Epithelial cell of esophagus (primary cell): ENCODE data around the gene PDLIM4.
A peak's percentile ranks its signal among the peaks of the same experiment; 100 is the strongest.

Experiments
- DNase-seq: peaks from one replicate; pipeline ENCODE4 v3.0.0; 2010; ENCODE audit warnings: low read depth
- H3K4me3 ChIP-seq: 2 replicates; pipeline ENCODE4 v1.5.1; 2011; ENCODE audit warnings: mild to moderate bottlenecking, low read length, control low read depth
- TF ChIP-seq, protein P1 (sequence below): IDR thresholded peaks from 2 replicates; pipeline ENCODE4 v1.5.1; 2011; ENCODE audit warnings: low read depth, mild to moderate bottlenecking, low read length, control low read depth, inconsistent platforms; ENCODE audit not compliant: insufficient read depth; ENCODE audit errors: missing control alignments

The PDLIM4 gene

GRCh38 chr5:132258102-132259068 is 889 bp downstream of the PDLIM4 start:
- TF ChIP-seq, protein P1, sequence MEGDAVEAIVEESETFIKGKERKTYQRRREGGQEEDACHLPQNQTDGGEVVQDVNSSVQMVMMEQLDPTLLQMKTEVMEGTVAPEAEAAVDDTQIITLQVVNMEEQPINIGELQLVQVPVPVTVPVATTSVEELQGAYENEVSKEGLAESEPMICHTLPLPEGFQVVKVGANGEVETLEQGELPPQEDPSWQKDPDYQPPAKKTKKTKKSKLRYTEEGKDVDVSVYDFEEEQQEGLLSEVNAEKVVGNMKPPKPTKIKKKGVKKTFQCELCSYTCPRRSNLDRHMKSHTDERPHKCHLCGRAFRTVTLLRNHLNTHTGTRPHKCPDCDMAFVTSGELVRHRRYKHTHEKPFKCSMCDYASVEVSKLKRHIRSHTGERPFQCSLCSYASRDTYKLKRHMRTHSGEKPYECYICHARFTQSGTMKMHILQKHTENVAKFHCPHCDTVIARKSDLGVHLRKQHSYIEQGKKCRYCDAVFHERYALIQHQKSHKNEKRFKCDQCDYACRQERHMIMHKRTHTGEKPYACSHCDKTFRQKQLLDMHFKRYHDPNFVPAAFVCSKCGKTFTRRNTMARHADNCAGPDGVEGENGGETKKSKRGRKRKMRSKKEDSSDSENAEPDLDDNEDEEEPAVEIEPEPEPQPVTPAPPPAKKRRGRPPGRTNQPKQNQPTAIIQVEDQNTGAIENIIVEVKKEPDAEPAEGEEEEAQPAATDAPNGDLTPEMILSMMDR: no peak
- DNase-seq: peak; percentile 53
- peak overlapping the region; percentile 73 for H3K4me3 ChIP-seq

- peak; percentile 80 for DNase-seq
- TF ChIP-seq, protein P1: no peak
- peak overlapping the region; percentile 73 for H3K4me3 ChIP-seq
These were observed 1.8 kb downstream of the PDLIM4 start for GRCh38 chr5:132259069-132259851.

DNA sequence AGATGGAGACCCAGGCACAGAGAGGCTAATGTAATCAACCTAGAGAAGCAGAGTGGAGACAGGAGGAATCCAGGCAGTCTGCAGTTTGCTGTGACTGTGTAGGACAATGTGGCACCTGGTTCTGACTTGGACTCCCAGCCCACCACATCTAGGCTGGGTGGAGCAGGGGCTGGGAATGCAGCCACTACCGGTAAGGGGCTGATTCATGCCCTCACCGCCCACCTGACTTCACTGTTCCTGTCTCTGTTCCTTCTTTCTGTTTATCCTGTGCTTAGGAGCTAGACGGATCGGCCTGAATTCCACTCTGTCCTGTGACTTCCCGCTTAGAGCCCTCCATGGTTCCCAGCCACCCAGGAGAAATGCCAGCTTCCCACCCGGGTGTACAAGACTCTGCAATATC is 2.6 kb downstream of the PDLIM4 start:
- H3K4me3 ChIP-seq: no peak overlapping the region

GRCh38 chr5:132260714-132261551 is 3.4 kb downstream of the PDLIM4 start:
- no peak overlapping the region for H3K4me3 ChIP-seq
- TF ChIP-seq, protein P1: no peak
- peak; percentile 47 for DNase-seq

More for the DNA sequence above, 2.6 kb downstream of the PDLIM4 start:
- DNase-seq: peak; percentile 69
- TF ChIP-seq, protein P1: no peak

DNA sequence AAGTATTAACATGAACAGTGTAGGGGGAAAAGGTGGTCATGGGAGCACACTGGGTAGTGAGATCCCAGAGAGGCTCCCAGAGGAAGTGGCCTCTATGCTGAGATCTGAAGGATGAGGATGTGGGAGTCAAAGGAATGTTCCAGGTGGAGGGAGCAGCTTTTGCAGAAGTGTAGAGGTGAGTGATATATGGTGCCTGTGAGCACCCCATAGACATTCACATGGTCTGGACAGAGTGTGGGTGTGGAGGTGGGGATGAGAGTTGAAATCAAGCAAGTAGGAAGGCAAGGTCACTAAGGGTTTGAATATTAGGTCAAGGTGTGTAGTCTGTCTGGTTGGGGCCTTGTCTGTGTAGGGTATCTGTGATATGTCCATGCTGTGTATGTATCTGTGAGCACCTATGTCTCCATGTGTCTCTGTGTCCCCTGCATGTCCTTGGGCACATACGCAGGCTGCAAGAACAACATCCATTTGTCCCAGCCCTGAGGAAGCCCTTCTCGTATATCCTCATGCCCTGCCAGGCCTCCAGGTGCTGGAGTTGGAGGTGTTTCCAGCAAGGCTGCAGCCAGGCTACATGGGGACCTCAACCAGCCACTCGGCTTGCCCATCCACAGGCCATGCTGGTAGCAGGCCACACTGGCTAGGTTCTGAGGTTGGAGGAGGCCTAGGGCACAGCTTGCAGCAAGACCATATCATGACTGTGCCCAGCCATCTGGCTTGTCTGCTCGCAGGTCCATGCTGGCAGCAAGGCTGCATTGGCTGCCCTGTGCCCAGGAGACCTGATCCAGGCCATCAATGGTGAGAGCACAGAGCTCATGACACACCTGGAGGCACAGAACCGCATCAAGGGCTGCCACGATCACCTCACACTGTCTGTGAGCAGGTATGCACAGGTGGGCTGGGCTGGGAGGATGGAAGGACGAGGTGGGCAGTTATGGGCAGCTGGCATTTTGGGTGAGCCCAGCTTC is 4.7 kb downstream of the PDLIM4 start:
- TF ChIP-seq, protein P1: no peak
- H3K4me3 ChIP-seq: no peak overlapping the region
- no peak for DNase-seq
